ENCODE measurements around the gene SEC31B.
A peak's percentile ranks its signal among the peaks of the same experiment; 100 is the strongest.

Gene SEC31B

GRCh38 chr10:100519311-100520051 is at the start of gene SEC31B:
TSS of gene SEC31B (minus strand) at chr10:100519861. CDS start at chr10:100516952, 2,909 bp downstream.
- no peak for DNase-seq (ENCODE audit: low spot score)

DNA sequence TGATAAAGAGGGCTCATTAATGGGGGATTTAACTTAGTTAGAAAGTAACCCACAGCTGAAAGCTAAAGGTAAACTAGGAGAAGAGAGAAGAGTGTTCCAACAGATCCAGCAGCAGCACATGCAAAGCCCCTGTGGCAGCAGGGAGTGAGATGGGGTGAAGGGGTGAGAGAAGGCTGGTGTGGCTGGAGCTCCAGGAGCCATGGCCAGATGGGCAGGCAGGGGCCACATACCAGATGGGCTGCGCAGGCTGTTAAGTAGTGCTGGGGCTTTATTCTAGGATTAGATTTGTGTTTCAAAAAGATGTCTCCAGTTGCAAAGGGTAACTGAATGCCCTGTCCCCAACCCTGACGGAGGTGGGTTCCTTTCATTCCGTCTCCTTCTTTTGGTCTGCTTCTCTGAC is 49.3 kb upstream of the SEC31B start:
- no peak for DNase-seq (ENCODE audit: low spot score)

DNA sequence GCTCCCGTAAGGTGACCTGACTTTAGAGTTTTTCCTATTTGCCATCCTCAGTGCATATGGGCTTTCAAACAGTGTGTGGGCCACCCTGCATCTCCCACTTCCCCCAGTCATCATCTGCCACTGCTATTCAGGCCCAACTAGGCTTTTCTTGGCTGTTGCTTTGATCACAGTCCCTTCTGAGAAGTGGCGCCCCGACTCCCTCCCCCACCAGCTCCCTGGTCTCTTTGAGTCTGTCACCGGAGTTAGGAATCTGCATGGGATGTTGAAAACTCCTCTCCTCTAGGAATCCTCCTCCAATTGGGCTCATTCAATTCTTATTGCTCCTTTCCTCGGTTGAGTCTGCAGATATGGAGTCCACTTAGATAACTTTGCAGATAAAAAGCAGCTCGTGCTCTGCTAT is 48.2 kb upstream of the SEC31B start:
- DNase-seq (ENCODE audit: low spot score) = no peak

- no peak for DNase-seq (ENCODE audit: low spot score)
Measured at GRCh38 chr10:100567249-100567648, 47.6 kb upstream of the SEC31B start.

GRCh38 chr10:100566561-100566960 is 46.9 kb upstream of the SEC31B start:
- DNase-seq (ENCODE audit: low spot score) = no peak

- DNase-seq (ENCODE audit: low spot score) = no peak
Measured at GRCh38 chr10:100565206-100565985, 45.7 kb upstream of the SEC31B start.

DNA sequence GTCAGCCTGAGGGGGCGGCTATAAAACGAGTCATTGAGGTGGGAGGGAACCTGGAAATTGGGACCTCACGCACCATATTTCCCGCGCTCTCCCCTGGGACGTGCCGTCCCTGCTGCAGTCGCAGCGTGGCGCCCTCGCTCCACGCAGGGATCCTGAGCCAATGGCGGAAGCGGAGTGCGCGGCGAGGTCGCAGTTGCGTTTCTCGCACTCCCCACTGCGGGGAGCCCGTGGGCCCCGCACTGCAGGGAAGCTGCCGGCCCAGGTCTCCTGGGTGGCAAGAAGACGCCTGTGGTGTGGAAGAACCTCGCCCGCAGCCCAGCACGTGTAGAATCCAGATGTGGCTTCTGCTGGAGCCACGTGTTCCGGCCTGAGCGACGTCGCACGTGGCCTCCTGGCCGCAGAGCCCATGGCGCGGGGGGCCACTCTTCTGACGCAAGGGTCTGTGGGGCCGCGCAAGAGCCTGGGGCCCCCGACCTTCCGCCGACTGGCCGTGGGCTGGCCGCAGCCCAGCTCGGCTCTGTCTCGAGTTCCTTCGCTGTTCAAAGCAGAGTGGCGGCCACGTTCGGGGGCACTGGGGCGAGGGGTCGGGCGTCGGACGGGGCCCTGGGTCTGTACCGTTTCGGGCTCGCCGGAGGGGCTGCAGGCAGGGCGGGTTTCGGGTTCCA is 42.5 kb upstream of the SEC31B start:
- DNase-seq (ENCODE audit: low spot score) = peak; percentile 67

DNA sequence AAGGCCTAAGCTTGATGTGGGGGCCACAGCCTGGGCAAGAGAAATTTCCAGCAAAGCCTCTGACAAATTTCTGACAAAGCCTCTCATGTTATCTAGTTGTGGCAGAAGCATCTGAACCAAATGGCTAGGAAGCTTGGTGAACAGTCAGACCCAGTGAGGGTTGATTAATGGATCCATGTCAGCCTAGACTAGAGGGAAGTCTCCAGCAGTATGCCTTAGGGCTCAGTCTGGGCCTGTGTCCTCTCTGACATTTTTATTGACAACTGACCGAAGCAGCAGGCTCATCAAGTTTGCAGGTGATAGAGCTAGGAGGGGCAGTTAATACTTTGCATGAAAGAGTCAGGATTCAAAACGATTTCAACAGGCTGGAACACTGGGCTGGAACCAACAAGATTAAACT is 41.3 kb upstream of the SEC31B start:
- no peak for DNase-seq (ENCODE audit: low spot score)

- no peak for DNase-seq (ENCODE audit: low spot score)
Measured at GRCh38 chr10:100560248-100560647, 40.6 kb upstream of the SEC31B start.

DNA sequence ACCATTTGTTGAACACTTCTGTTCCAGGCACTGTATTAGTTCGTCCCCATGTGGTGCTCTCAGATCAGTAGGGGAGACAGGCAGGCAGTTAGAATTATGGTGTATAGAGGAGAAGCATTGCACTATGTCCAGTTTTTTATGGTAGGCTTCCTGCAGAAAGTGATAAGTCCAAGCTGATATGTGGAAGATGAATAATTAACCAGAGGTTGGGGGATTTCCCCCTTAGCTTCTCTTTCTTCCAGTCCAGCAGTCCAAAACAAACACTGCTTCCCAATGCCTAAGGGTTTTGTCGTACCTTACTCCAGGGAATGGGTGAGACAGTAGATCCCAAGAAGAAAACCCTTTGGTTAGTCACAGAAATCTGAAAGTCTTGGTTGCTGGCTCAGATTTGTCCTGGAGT is 35.2 kb upstream of the SEC31B start:
- DNase-seq (ENCODE audit: low spot score) = no peak

GRCh38 chr10:100553929-100554328 is 34.3 kb upstream of the SEC31B start:
- DNase-seq (ENCODE audit: low spot score) = no peak

- no peak for DNase-seq (ENCODE audit: low spot score)
Measured at GRCh38 chr10:100551738-100552137, 32.1 kb upstream of the SEC31B start.

DNA sequence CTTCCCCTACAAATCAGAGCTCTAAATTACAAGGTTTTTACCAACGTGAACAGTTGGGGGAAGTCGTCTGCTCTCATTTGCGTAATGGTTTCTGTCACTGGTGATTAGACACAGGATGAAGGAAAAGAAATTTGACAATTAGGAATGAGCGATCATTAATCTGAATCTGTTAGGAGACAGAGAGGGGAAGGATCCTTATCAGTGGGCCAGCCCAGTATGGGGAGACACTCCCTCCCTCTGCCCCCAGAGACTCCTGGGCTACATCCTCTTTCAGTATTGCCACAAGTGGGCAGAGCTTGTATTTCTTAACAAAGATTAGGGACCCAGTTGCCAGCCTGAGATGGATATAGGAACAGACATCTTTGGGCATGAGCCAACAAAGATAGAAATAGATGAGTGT is 31.5 kb upstream of the SEC31B start:
- DNase-seq (ENCODE audit: low spot score) = no peak

DNA sequence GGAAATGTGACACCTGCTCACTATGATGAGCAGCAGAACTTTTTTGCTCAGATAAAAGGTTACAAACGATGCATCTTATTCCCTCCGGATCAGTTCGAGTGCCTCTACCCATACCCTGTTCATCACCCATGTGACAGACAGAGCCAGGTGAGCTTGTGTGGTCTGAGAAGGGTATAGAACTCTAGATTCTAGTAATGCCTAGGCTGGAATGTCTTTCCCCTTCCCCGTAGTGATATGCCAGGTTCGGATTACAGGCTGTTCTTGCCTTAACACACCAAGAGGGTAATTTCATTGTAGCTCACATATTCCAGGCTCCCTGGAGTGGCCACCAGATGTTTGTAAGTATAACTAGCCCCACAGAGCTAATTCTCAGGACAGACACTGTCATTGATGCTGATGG is 25.3 kb upstream of the SEC31B start:
- no peak for DNase-seq (ENCODE audit: low spot score)

GRCh38 chr10:100537475-100537874 is 17.8 kb upstream of the SEC31B start:
- DNase-seq (ENCODE audit: low spot score) = no peak

DNA sequence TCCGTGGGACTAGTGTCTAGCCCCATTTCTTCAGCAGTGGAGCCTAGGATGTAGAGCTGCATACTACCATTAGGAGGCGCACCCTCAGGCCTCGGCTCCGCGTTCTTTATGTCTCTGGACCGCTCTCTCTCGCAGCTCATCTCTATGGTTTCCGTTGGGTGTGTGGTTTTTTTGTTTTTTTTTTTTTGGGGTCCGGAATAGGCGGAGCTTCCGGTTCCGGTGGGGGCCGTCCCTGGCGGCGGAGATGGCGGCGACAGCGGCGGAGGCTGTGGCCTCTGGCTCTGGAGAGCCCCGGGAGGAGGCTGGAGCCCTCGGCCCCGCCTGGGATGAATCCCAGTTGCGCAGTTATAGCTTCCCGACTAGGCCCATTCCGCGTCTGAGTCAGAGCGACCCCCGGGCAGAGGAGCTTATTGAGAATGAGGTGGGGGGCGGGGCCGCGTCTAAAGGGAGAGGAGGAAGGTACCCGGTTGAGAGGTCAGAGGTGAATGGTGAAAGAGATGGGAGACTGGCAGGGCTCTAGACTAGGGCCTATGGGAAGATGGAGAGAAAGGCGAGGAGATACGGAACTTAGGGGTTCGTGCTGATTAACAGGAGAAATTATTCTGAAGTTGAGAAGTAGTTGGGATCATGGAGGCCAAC is 16.2 kb upstream of the SEC31B start, which contains the start of gene HIF1AN:
TSS of gene HIF1AN (plus strand) at position 229 of the 639 bp plus-strand sequence. CDS start at position 245, 16 bp downstream.
- peak; percentile 94 for DNase-seq (ENCODE audit: low spot score)

DNA sequence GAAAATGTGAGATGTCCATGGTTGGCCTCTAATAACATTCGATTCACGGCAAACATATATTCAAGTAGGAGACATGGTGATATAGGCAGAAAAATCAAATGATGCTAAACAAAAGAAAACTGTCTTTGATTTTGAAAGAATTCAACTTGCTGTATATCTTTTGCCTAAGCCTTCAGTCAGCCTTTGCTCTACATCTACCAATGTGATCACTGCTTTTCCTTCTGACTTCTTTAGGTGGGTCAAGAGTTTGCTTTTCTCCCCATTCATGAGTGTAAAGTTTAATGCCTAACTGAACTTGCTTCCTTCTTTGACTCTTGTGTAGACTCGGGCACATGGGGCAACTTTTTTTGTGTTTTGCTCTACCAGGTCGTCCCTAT is 15.7 kb upstream of the SEC31B start:
- no peak for DNase-seq (ENCODE audit: low spot score)

DNA sequence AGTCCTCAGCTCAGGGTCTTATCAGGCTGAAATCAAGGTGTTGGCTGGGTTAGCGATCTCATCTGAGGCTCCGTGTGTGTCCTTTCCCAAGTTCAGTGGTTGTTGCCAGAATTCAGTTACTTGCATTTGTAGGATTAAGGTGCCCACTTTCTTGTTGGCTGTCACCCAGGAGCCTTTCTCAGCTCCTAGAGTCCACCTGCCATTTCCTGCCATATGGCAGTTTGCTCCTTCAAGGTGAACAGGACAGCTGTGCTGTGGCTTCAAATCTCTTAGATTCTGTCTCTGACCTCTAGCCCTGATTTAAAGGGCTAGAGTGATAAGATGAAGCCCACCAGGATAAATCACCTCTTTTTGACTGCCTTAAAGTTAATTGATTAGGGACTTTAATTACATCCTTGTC is 15.1 kb upstream of the SEC31B start:
- no peak for DNase-seq (ENCODE audit: low spot score)

DNA sequence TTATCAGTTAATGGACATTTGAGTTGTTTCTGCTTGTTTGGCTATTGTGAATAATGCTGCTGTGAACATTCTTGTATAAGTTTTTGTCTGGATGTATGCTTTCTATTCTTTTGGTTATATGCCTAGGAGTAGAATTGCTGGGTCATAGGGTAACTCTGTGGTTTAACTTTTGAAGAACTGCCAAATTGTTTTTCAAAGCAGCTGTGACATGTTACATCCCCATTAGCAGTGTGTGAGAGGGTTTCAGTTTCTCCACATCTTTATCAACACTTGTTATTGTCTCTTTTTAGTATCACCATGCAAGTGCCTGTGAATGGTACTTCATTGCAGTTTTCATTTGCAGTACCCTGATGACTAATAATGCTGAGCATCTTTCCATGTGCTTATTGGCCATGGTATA is 12.1 kb upstream of the SEC31B start:
- DNase-seq (ENCODE audit: low spot score) = no peak

DNA sequence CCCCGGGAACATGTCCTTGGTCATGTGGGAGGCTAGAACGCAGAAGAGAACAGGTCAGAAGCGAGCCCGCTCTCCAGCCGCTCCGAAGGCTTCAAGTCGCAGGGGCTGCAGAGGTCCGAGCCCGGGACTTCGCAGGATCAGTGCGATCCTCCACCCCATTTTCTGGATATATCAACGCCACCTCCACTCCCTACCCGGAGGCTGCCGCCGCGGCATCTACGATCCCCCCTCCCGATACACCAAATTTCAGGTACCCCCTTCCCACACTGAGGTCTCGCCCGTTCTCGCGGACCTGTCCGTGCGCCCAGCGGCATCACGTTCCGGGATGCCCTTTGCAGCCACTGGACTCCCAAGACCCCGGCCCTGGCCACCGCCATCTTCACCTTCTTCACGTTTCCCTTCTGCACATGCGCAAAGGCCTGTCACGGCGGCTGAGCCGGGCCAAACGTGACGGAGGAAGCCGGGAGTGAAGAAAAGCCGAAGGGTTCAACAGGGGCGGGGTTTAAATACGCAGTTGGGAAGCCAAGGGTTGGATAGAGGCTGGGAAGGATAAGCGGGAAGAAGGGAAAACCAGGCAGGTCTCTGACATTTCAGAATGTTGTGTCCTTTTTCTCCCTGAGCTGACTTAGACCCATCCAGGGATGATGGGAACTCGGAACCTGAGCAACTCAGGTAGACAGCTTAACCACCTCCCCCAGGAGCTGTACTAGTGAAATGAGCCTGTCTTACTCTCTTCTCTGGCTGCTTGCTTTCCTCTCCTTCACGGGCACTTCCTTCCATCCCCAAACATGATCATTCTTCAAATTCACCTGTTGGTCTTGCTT is 10.0 kb upstream of the SEC31B start, which contains the start of gene NDUFB8:
TSS of gene NDUFB8 (minus strand) at position 397 of the 824 bp plus-strand sequence. CDS start at position 377, 20 bp downstream.
- peak; percentile 92 for DNase-seq (ENCODE audit: low spot score)

GRCh38 chr10:100528921-100529474 is 9.3 kb upstream of the SEC31B start:
- no peak for DNase-seq (ENCODE audit: low spot score)

Data from CD4-positive, alpha-beta T cell treated with Interleukin-15 for 4 hours (primary cell).